GM12878 (cell line): ENCODE measurements around the gene FXYD4. TPM values are rescaled to one million over a fixed set of nuclear protein-coding genes. Genes with fewer than 3 reads are reported as not detected.

Experiments
- ATAC-seq: fragments of 200-7000 bp; cut with Tn5 transposase; 3 replicates; pipeline ENCODE4 v1.9.1; 2020; ENCODE audit warnings: mild to moderate bottlenecking, moderate library complexity
- BruUV-seq: library from RNA; stranded (reverse); fragments of 400-500 nt; replicated peaks from 2 replicates; lab custom pipeline; 2021; lab: Mats Ljungman, UMichigan
- CTCF ChIA-PET: fragments of 300-600 bp; sonication (Branson Sonifier 250); formaldehyde crosslinking; extraction: SDS; loops from one replicate; lab custom pipeline; 2021; ENCODE audit warnings: inconsistent platforms; lab: Yijun Ruan, JAX
- POLR2A ChIA-PET: fragments of 350-600 bp; formaldehyde crosslinking; extraction: SDS; loops from one replicate; lab custom pipeline; 2021; ENCODE audit warnings: inconsistent platforms; lab: Charles Lee
- RAD21 ChIA-PET: fragments of 300-600 bp; sonication (Branson Sonifier 250); formaldehyde crosslinking; loops from one replicate; lab custom pipeline; 2023; ENCODE audit warnings: antibody characterized with exemption; ENCODE audit not compliant: unreplicated experiment; lab: Charles Lee
- SMC1A ChIA-PET: fragments of 300-600 bp; sonication (Branson Sonifier 250); formaldehyde crosslinking; loops from one replicate; lab custom pipeline; 2023; ENCODE audit not compliant: unreplicated experiment, uncharacterized antibody; lab: Charles Lee
- DNase-seq: peaks from one replicate; pipeline ENCODE4 v3.0.0-alpha.2; 2011; ENCODE audit warnings: low read depth, low spot score
- FAIRE-seq: peaks from 3 replicates; lab custom pipeline; 2011; peaks lifted over from hg19 to GRCh38; lab: Jason Lieb, UNC
- H2AFZ ChIP-seq: 2 replicates; pipeline ENCODE4 v1.6.0; 2011; ENCODE audit warnings: low read depth, low read length, control low read depth; ENCODE audit not compliant: control insufficient read depth
- H3K27ac ChIP-seq: 2 replicates; pipeline ENCODE4 v1.5.1; 2011; ENCODE audit warnings: control low read depth; ENCODE audit not compliant: control insufficient read depth, insufficient read depth
- H3K27me3 ChIP-seq, 2 experiments: replicated peaks in 1 of 2; 2 replicates each; pipeline versions ENCODE4 v1.6.0 to v1.6.1; 2011; ENCODE audit warnings: low read length in 1 of 2; ENCODE audit not compliant: control insufficient read depth in 2 of 2, insufficient read depth in 2 of 2
- H3K36me3 ChIP-seq, 2 experiments: 2 replicates each; pipeline ENCODE4 v1.5.1; 2011; ENCODE audit warnings: low read length in 1 of 2; ENCODE audit not compliant: control insufficient read depth in 2 of 2, insufficient read depth in 2 of 2
- H3K4me1 ChIP-seq: 2 replicates; pipeline ENCODE4 v1.6.1; 2011; ENCODE audit warnings: mild to moderate bottlenecking, low read length, moderate library complexity, mixed read lengths; ENCODE audit not compliant: control insufficient read depth, insufficient read depth
- H3K4me2 ChIP-seq: 2 replicates; pipeline ENCODE4 v1.6.0; 2011; ENCODE audit warnings: control low read depth; ENCODE audit not compliant: control insufficient read depth, insufficient read depth
- H3K4me3 ChIP-seq: fragments of 200-600 bp; sonication (generic); 2 replicates; pipeline ENCODE4 v1.5.1; 2016
- H3K79me2 ChIP-seq: 2 replicates; pipeline ENCODE4 v1.6.0; 2011; ENCODE audit warnings: low read length; ENCODE audit not compliant: control insufficient read depth, insufficient read depth
- H3K9ac ChIP-seq: 2 replicates; pipeline ENCODE4 v1.8.0; 2011; ENCODE audit warnings: low read length, control low read depth, mixed read lengths; ENCODE audit not compliant: control insufficient read depth, insufficient read depth
- H3K9me3 ChIP-seq: replicated peaks from 3 replicates; pipeline ENCODE4 v1.5.1; 2011; ENCODE audit warnings: mild to moderate bottlenecking, low read length; ENCODE audit not compliant: control insufficient read depth, insufficient read depth
- H4K20me1 ChIP-seq: 2 replicates; pipeline ENCODE4 v1.6.0; 2011; ENCODE audit not compliant: control insufficient read depth, insufficient read depth
- CHD2 ChIP-seq: IDR thresholded peaks from 2 replicates; pipeline ENCODE4 v1.6.1; 2011; ENCODE audit warnings: low read depth, low read length, improper control_type of control experiment, borderline replicate concordance
- CHD4 ChIP-seq: fragments of 200-600 bp; sonication (generic); IDR thresholded peaks from 2 replicates; pipeline ENCODE4 v1.6.1; 2016; ENCODE audit warnings: mild to moderate bottlenecking
- FOXK2 ChIP-seq: fragments of 450-650 bp; IDR thresholded peaks from 2 replicates; pipeline ENCODE4 v1.6.1; 2017; ENCODE audit warnings: mild to moderate bottlenecking, moderate library complexity
- KLF5 ChIP-seq: fragments of 450-650 bp; IDR thresholded peaks from 2 replicates; pipeline ENCODE4 v1.6.1; 2014; ENCODE audit warnings: mild to moderate bottlenecking; ENCODE audit not compliant: partially characterized antibody
- MEF2A ChIP-seq: IDR thresholded peaks from 2 replicates; pipeline ENCODE4 v1.6.1; 2011; ENCODE audit warnings: low read depth, mild to moderate bottlenecking, low read length, moderate library complexity; ENCODE audit not compliant: insufficient read depth
- MTA2 ChIP-seq: fragments of 450-650 bp; IDR thresholded peaks from 2 replicates; pipeline ENCODE4 v1.6.1; 2016; ENCODE audit warnings: low read depth, mild to moderate bottlenecking, moderate library complexity
- MYC ChIP-seq: IDR thresholded peaks from 2 replicates; pipeline ENCODE4 v1.6.1; 2011; ENCODE audit warnings: mild to moderate bottlenecking, low read length, moderate library complexity, inconsistent platforms; ENCODE audit not compliant: insufficient read depth, insufficient replicate concordance, insufficient read length, severe bottlenecking
- NBN ChIP-seq: fragments of 450-650 bp; IDR thresholded peaks from 2 replicates; pipeline ENCODE4 v1.6.1; 2016
- RCOR1 ChIP-seq: conservative IDR thresholded peaks from 2 replicates; pipeline ENCODE4 v1.6.1; 2012; ENCODE audit warnings: low read depth, low read length, improper control_type of control experiment
- SKIL ChIP-seq: fragments of 450-650 bp; IDR thresholded peaks from 2 replicates; pipeline ENCODE4 v1.6.1; 2017; ENCODE audit warnings: mild to moderate bottlenecking, low read depth, inconsistent platforms; ENCODE audit not compliant: poor library complexity, severe bottlenecking
- SMAD1 ChIP-seq: fragments of 450-650 bp; IDR thresholded peaks from 2 replicates; pipeline ENCODE4 v1.6.1; 2018; ENCODE audit warnings: mild to moderate bottlenecking, low read depth; ENCODE audit not compliant: partially characterized antibody
- SMARCA5 ChIP-seq: fragments of 450-650 bp; IDR thresholded peaks from 2 replicates; pipeline ENCODE4 v1.6.1; 2017; ENCODE audit warnings: mild to moderate bottlenecking
- SUPT20H ChIP-seq: IDR thresholded peaks from 2 replicates; pipeline ENCODE4 v1.6.1; 2011; ENCODE audit warnings: low read depth, mild to moderate bottlenecking, low read length, moderate library complexity, borderline replicate concordance; ENCODE audit not compliant: control insufficient read depth
- YBX1 ChIP-seq: fragments of 450-650 bp; IDR thresholded peaks from 2 replicates; pipeline ENCODE4 v1.6.1; 2016; ENCODE audit warnings: antibody characterized with exemption
- ZNF217 ChIP-seq: fragments of 450-650 bp; IDR thresholded peaks from 2 replicates; pipeline ENCODE4 v1.6.1; 2017; ENCODE audit warnings: antibody characterized with exemption, mild to moderate bottlenecking
- WGBS: methylation state at CpG from one replicate; pipeline ENCODE4 v1.1.6; 2016; ENCODE audit warnings: low lambda C conversion rate; ENCODE audit not compliant: insufficient replicate concordance, insufficient coverage; ENCODE audit errors: missing lambda C conversion rate; 5-methylcytosine and 5-hydroxymethylcytosine counted together
- in situ Hi-C: fragments of 300-500 bp; cut with MboI; formaldehyde crosslinking; loops from 9 replicates; pipeline ENCODE4 v1.14.3; 2018; ENCODE audit warnings: mixed read lengths
- intact Hi-C: fragments of 100-400 bp; cut with micrococcal nuclease; formaldehyde crosslinking; loops from one replicate; pipeline ENCODE4 v1.14.2; 2022; ENCODE audit not compliant: unreplicated experiment
- polyA plus RNA-seq, 11 experiments: library from polyadenylated mRNA; depleted of rRNA in 4 of 11; unstranded in 6 of 11; stranded (reverse) in 5 of 11; fragments of >200 nt; fragmentation: Nextera tagmentation in 4 of 11; fragmentation: Illumina TruSeq in 1 of 11; extraction: Ambion mirVana in 4 of 11; extraction: Trizol in 1 of 11; gene quantifications; 1 replicate in 1 of 11; 2 replicates in 10 of 11; pipeline versions ENCODE4 v1.2.1 to v1.2.3, GENCODE V29; 2011 to 2016; ENCODE audit warnings: inconsistent platforms in 2 of 11, missing spikeins in 2 of 11, low read depth in 1 of 11
- total RNA-seq, 4 experiments: library from RNA; depleted of rRNA in 3 of 4; stranded (reverse); fragments of >200 nt in 3 of 4; fragmentation: Illumina TruSeq in 1 of 4; extraction: Trizol in 1 of 4; gene quantifications; 2 replicates each; pipeline versions ENCODE4 v1.2.1 to v1.2.3, GENCODE V29; 2013 to 2021

Gene FXYD4
- total and polyA plus RNA-seq, 10 of the 15 experiments (the other 5 are each of a cell fraction or from before 2014, with no cell fraction given) = not detected

DNA sequence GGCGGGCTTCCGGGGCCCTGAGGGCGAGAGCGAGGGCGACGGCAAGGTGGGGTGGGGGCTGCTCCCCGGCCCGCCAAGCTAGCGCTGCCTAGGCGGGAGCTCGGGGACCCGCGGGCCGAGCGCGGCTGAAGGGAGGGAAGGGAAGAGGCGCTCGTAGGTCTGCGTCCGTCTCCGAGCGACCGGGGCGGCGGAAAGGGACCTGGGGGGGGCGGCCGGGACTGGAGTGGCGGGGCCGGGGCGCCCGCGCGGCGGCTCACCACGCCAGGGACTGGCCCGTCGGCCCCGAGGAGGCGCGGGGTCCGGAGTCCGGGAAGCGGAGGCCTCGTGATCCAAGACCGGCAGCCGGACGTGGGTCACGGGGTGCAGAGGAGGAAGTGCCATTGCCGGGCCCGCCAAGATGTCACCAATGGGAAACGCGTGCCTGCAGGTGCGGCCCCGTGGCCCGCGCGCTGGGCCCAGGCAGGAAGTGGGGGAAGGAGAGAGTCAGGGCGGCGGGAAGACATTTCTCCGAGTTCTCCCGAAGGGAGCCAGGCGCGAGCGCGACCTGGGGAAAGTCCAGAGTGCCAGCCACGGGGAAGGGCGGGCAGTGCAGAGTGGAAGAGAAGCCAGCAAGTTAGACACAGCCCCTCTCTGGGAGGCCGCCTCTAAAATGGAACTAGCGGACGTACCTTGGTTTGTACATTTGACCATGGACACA, 25.6 kb downstream of the FXYD4 start (continued):
- TF ChIP-seq MEF2A (no peak), CHD4 (no peak), SMAD1 (peak; percentile 41)

- peak overlapping the region; percentile 45; the same call in 1 of the 2 replicates for H3K9ac ChIP-seq
- peaks cover 37% of the 10 kb centered on the region for H3K4me1 ChIP-seq
- ATAC-seq = no peak
- 0% methylated on average over 2 of the region's 2 CpGs for WGBS
- peak overlapping the region; percentile 85 for H3K4me2 ChIP-seq
- ChIA-PET CTCF (interaction anchor here (1.3 kb wide), 1 partner anchor 107 kb away, joined by 3 read pairs; no protein-coding TSS in a partner anchor), SMC1A (interaction anchor here (2.8 kb wide), 1 partner anchor 20 kb away, joined by 18 read pairs; no protein-coding TSS in a partner anchor)
- no peak for FAIRE-seq
- in situ Hi-C loops = loop anchor here (5.0 to 25.0 kb wide), 3 partner anchors 53 to 612 kb away; partner anchors contain the start of gene BMS1
- H3K36me3 ChIP-seq = peaks cover 3 to 16% of the 10 kb centered on the region in 2 experiments; a peak in 3 of 4 replicates
- H2AFZ ChIP-seq = no peak overlapping the region
- TF ChIP-seq MTA2 (no peak), NBN (no peak), SMARCA5 (no peak), KLF5 (no peak), YBX1 (no peak), ZNF217 (no peak), SUPT20H (no peak), SKIL (no peak), FOXK2 (no peak), RCOR1 (no peak), MYC (no peak), CHD2 (no peak)
- TF ChIP-seq, all 136 proteins: peak for 0
- Histone ChIP-seq H3K4me3 (peak overlapping the region; percentile 66), H3K27ac (peak overlapping the region; percentile 90; the same call in 1 of the 2 replicates), H3K79me2 (peaks cover 99% of the 10 kb centered on the region), H4K20me1 (peaks cover 12% of the 10 kb centered on the region), H3K9me3 (no peaks in the 10 kb centered on the region), H3K27me3 (no peaks in the 10 kb centered on the region)
- RAD21 ChIA-PET = interaction anchor here (1.4 kb wide), 1 partner anchor 10 kb away, joined by 3 read pairs; the partner anchor contains the start of gene HNRNPF
- BruUV-seq = no TSS peak
- POLR2A ChIA-PET = interaction anchor here (1.3 to 2.8 kb wide), 2 partner anchors 8 to 10 kb away, joined by 6 to 8 read pairs; partner anchors contain the start of gene HNRNPF
- DNase-seq = no peak
- intact Hi-C loops = loop anchor here (10.0 kb wide), 1 partner anchor 764 kb away; the partner anchor contains the start of gene ZNF33B
These were observed 27.5 kb downstream of the FXYD4 start for GRCh38 chr10:43398939-43399319.
